C4-2B (cell line): ENCODE data around the gene IFNB1.
A peak's percentile ranks its signal among the peaks of the same experiment; 100 is the strongest.

Experiments used
- H3K27ac ChIP-seq: fragments of 450-650 bp; 2 replicates; pipeline ENCODE4 v1.5.1; 2017
- CTCF ChIP-seq: fragments of 450-650 bp; conservative IDR thresholded peaks from 2 replicates; pipeline ENCODE4 v1.5.1; 2017; ENCODE audit warnings: mild to moderate bottlenecking
- ZFX ChIP-seq: fragments of 450-650 bp; IDR thresholded peaks from 2 replicates; pipeline ENCODE4 v1.6.1; 2017

IFNB1 gene

GRCh38 chr9:21070906-21071305 lies 6.8 kb downstream of the IFNB1 start:
- TF ChIP-seq CTCF (no peak), ZFX (no peak)
- no peak overlapping the region for H3K27ac ChIP-seq

- H3K27ac ChIP-seq, result peak overlapping the region; percentile 50; the same call in 1 of the 2 replicates
- TF ChIP-seq CTCF, result peak; percentile 48
- no peak for TF ChIP-seq ZFX
These were observed 7.6 kb downstream of the IFNB1 start for GRCh38 chr9:21070171-21070571.

GRCh38 chr9:21060919-21061561 lies 16.7 kb downstream of the IFNB1 start:
- H3K27ac ChIP-seq, result no peak overlapping the region
- TF ChIP-seq ZFX (no peak), CTCF (no peak)

GRCh38 chr9:21056931-21057330 lies 20.8 kb downstream of the IFNB1 start:
- no peak overlapping the region for H3K27ac ChIP-seq
- no peak for TF ChIP-seq CTCF
- TF ChIP-seq ZFX, result no peak

GRCh38 chr9:21053851-21054250 lies 23.9 kb downstream of the IFNB1 start:
- no peak overlapping the region for H3K27ac ChIP-seq
- TF ChIP-seq CTCF, result no peak

GRCh38 chr9:21047281-21047691 lies 30.5 kb downstream of the IFNB1 start:
- TF ChIP-seq CTCF (no peak), ZFX (no peak)
- H3K27ac ChIP-seq, result no peak overlapping the region

- H3K27ac ChIP-seq, result no peak overlapping the region
- TF ChIP-seq CTCF (no peak), ZFX (no peak)
These were observed 33.9 kb downstream of the IFNB1 start for GRCh38 chr9:21043841-21044240.
